Mesothelial cell of epicardium (in vitro differentiated cells): ENCODE results near the gene IFNA2. TPM values are rescaled to one million over a fixed set of nuclear protein-coding genes. Genes with fewer than 3 reads are reported as not detected.

Experiments
- DNase-seq, 2 experiments: peaks; one replicate each; pipeline ENCODE4 v3.0.0; 2021; ENCODE audit warnings: low spot score in 2 of 2; ENCODE audit not compliant: unreplicated experiment in 2 of 2
- H3K27ac Mint-ChIP-seq: 2 replicates; pipeline ENCODE4 v1.8.0; 2021; ENCODE audit warnings: mixed read lengths
- H3K27me3 Mint-ChIP-seq: 2 replicates; pipeline ENCODE4 v1.8.0; 2021; ENCODE audit warnings: low read depth, mixed read lengths
- H3K36me3 Mint-ChIP-seq: 2 replicates; pipeline ENCODE4 v1.8.0; 2021; ENCODE audit warnings: mixed read lengths
- H3K4me1 Mint-ChIP-seq: 2 replicates; pipeline ENCODE4 v1.8.0; 2021; ENCODE audit warnings: mixed read lengths
- H3K4me3 Mint-ChIP-seq: 2 replicates; pipeline ENCODE4 v1.8.0; 2021; ENCODE audit warnings: mild to moderate bottlenecking, moderate library complexity, mixed read lengths
- H3K9me3 Mint-ChIP-seq: 2 replicates; pipeline ENCODE4 v1.8.0; 2021; ENCODE audit warnings: mixed read lengths
- total RNA-seq: library from RNA; stranded (reverse); gene quantifications from 3 replicates; pipeline ENCODE4 v1.2.1, GENCODE V29; 2021
- TF ChIP-seq, protein P1 (sequence below): fragments of 200-600 bp; sonication (generic); IDR thresholded peaks from one replicate; pipeline ENCODE4 v1.5.0; 2021; ENCODE audit warnings: antibody characterized with exemption; ENCODE audit not compliant: unreplicated experiment

The IFNA2 gene
- total RNA-seq, 1 donor from 2014 or later = 0.58 TPM

DNA sequence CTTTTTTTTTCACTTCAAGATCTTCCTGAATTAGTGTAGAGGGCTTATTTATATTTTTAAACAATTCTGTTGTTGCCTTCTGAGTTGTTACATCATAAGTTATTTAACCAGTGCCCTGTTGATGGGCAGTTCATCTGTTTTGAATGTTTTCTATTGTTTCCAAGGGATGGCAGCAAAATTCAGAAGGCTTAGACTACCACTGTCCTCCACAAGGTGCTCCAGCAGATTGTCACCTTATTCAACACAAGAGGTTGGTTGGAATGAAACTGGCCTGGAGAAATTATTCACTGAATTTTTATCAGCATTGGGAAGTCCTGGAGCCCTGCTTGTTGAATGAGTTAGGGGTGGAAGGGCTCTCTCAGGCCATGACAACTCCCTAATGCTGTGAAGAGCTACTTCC is 48.7 kb downstream of the IFNA2 start:
- Mint-ChIP-seq H3K4me3 (peak overlapping the region; percentile 24), H3K27ac (no peak overlapping the region), H3K36me3 (peaks cover 6% of the 10 kb centered on the region), H3K4me1 (peaks cover 41% of the 10 kb centered on the region), H3K9me3 (no peaks in the 10 kb centered on the region), H3K27me3 (peaks cover 2% of the 10 kb centered on the region)
- TF ChIP-seq, protein P1, sequence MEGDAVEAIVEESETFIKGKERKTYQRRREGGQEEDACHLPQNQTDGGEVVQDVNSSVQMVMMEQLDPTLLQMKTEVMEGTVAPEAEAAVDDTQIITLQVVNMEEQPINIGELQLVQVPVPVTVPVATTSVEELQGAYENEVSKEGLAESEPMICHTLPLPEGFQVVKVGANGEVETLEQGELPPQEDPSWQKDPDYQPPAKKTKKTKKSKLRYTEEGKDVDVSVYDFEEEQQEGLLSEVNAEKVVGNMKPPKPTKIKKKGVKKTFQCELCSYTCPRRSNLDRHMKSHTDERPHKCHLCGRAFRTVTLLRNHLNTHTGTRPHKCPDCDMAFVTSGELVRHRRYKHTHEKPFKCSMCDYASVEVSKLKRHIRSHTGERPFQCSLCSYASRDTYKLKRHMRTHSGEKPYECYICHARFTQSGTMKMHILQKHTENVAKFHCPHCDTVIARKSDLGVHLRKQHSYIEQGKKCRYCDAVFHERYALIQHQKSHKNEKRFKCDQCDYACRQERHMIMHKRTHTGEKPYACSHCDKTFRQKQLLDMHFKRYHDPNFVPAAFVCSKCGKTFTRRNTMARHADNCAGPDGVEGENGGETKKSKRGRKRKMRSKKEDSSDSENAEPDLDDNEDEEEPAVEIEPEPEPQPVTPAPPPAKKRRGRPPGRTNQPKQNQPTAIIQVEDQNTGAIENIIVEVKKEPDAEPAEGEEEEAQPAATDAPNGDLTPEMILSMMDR = no peak
- no peak for DNase-seq

DNA sequence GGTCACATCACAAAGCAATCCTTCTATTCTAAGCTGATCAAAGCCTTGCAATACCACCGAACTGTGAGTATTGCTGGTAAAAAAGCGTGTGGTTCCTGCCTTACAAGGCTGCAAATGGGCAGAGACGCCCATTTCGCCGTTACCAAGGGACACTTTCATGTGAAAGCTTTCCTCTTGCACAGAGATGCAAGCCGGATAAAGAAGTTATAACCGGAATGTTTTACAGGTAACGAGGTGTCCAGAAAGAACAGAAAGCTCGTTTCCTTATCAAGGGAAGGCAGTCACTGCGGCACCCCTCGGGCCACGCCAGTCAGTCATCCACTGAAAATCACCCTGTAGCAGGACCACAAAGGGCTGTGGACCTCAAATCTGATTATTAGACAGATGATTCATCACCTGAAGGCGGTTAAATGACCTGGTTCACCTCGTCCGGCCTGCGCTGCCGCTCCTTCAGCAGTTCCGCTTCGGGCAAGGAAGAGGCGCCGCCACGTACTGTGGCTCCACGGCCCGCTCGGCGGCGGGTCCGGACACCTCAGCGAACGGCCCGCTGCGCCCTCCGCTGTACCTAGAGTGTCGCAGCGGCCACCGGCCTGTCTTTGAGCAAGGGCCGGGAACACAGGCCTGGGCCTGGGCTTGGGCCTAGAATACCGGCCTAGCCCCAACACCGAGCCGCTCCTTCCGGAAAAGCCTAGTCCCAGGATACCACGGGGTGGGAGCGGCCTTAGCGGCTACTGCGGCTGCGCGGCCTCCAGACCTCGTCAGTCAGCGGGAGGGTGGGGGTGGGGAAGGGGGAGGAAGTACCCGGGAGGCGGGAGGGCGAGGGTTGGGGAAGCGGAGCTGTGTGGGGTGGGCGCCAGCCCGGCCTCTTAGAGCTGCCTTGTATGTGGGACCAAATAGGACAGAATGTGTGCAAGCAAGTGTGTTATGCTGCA is 50.2 kb downstream of the IFNA2 start, which contains the start of gene KLHL9:
Gene KLHL9, minus strand, starts transcription at position 704 of the 932 bp plus-strand sequence. Its CDS starts 545 bp downstream, at position 159.
- peak within 1 kb of the TSS; percentile 88 for H3K4me3 Mint-ChIP-seq
- peaks cover 50% of the 10 kb centered on the region for H3K4me1 Mint-ChIP-seq
- H3K27ac Mint-ChIP-seq = peak within 1 kb of the TSS; percentile 97

More for the DNA sequence above, 50.2 kb downstream of the IFNA2 start, which contains the start of gene KLHL9:
- H3K9me3 Mint-ChIP-seq = no peaks in the 10 kb centered on the region
- peaks cover 7% of the 10 kb centered on the region for H3K36me3 Mint-ChIP-seq
- peaks cover 2% of the 10 kb centered on the region for H3K27me3 Mint-ChIP-seq
- TF ChIP-seq, protein P1 = no peak
- peak; percentile 86 to 91 for DNase-seq

Other genes starting within 250 kb of the IFNA2 start
- gene IFNW1, start 243.6 kb downstream of the IFNA2 start, total RNA-seq = not detected in 3 replicates
- gene IFNA21, start 218.7 kb downstream of the IFNA2 start, total RNA-seq = not detected in 3 replicates
- gene IFNA4, start 197.8 kb downstream of the IFNA2 start, total RNA-seq = not detected in 3 replicates
- gene IFNA7, start 183.2 kb downstream of the IFNA2 start, total RNA-seq = not detected in 3 replicates
- gene IFNA10, start 178.3 kb downstream of the IFNA2 start, total RNA-seq = not detected in 3 replicates
- not detected in 3 replicates for gene IFNA16, start 168.1 kb downstream of the IFNA2 start, total RNA-seq
- not detected in 3 replicates for gene IFNA17, start 157.2 kb downstream of the IFNA2 start, total RNA-seq
- not detected in 3 replicates for gene IFNA14, start 145.4 kb downstream of the IFNA2 start, total RNA-seq
- gene IFNA5, start 80.1 kb downstream of the IFNA2 start, total RNA-seq = not detected in 3 replicates
- gene KLHL9, start 50.0 kb downstream of the IFNA2 start, total RNA-seq = 36.7 to 37.5 TPM (median 36.9 TPM) in 3 replicates
- gene IFNA6, start 34.5 kb downstream of the IFNA2 start, total RNA-seq = 0.14 TPM in 1 of 3 replicates, not detected in the others
- gene IFNA13, start 17.3 kb downstream of the IFNA2 start, total RNA-seq = 0.60 to 1.0 TPM (median 0.66 TPM) in 3 replicates
- gene IFNA8, start 23.7 kb upstream of the IFNA2 start, total RNA-seq = not detected in 3 replicates
- not detected in 3 replicates for gene IFNA1, start 55.0 kb upstream of the IFNA2 start, total RNA-seq
- 1.6 to 2.0 TPM (median 1.7 TPM) in 3 replicates for gene IFNE, start 96.9 kb upstream of the IFNA2 start, total RNA-seq